GM08714 (cell line): Measurements from ENCODE around the gene DLGAP1.
"Not testable (repeated sequence)": the region's sequence is repeated elsewhere in the genome, so short reads cannot be mapped to it uniquely, and the experiment has no call there.

Experiments used
- H3K4me3 ChIP-seq: fragments of 200-500 bp; sonication (Bioruptor generic); 2 replicates; pipeline ENCODE4 v1.5.1; 2014; ENCODE audit warnings: mild to moderate bottlenecking, low read length, inconsistent platforms
- ZNF274 ChIP-seq: IDR thresholded peaks from 2 replicates; pipeline ENCODE4 v1.6.1; 2012; ENCODE audit warnings: mild to moderate bottlenecking, low read depth, low read length

The DLGAP1 gene

DNA sequence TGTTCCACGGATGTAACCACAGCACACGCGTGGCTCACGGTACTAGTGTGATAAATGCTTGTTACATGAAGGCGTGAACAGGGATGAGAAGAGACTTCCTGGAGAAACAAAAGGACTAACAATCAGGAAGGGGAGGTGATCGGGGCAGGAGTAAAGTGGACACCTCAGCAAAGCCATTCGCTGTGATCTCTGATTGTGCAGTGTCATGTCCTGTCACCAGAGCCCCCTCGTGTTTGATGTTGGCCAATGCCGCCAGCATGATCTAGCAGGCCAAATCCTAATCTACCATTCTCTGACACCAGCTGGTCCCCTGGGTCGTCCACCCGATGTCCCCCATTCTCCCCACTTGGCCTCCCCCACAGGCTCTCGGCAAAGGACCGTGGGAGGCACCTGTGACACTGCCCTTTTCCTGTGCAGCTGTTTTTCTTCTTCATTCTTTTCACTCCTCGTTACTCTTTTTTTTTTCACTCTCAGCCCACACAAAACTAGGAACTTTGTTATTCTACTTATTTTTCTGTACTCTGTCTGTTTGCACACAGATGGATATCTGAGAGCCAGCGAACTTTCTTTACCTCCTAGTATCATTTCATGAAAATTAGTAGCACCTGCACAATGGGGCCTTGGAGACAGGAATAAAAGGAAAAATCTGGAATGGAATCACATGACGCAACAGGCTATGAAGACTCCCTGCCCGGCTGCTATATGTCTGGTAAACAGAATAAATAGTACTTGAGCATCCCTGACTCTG is 858.3 kb downstream of the DLGAP1 start:
- no peak overlapping the region for H3K4me3 ChIP-seq
- TF ChIP-seq ZNF274 = no peak

DNA sequence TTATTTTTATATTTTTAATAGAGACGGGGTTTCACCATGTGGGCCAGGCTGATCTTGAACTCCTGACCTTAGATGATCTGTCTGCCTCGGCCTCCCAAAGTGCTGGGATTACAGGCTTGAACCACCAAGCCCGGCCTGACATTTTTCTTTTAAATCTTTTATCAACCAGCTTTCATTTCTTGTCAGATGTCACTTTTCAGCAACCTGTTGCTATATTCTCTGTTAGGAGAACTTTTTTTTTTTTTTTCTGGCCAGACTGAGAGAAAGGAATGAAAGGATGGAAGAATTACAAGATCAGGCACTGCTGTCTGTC is 858.8 kb downstream of the DLGAP1 start:
- H3K4me3 ChIP-seq = no peak overlapping the region
- no peak for TF ChIP-seq ZNF274

DNA sequence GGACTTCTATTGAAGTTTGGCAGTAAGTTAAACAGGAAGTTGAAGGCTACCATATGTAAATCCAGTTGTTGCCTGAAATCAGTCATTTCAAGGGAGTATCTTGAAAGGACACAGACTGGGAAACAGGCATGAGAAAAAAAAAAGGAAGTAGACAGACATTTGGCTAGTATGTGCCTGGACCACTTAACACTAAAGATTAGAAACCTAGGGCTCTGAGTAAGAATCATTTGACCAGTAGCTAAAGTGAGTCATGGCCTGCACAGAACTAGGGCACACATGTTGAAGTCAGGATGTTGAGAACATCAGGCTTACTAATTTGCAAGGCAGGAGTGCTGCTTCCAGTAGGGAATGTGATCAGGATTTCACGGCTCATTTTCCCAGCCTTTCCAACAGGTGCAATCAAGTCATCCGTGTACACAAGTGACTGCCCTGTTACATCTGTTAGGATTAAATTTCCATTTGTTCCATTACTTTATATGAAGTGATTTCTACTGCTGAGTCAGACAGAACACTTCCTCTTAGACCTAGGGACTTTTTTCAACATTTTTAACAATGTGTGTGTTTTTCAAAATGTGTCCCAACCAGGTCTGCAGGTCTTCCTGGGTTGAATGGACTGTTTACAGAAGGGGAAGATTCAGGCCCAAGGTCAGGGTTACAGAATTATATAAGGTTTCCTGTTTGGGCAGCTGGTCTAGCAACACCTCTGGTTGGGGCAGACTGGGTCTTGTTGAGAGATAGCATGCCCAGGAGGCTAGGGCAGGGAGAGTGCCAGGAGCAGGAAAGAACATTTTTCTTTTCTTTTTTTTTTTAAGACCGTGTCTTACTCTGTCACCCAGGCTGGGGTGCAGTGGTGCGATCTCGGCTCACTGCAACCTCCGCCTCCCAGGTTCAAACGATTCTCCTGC is 859.5 kb downstream of the DLGAP1 start:
- no peak for TF ChIP-seq ZNF274
- no peak overlapping the region; the same call in 1 of the 2 replicates for H3K4me3 ChIP-seq

DNA sequence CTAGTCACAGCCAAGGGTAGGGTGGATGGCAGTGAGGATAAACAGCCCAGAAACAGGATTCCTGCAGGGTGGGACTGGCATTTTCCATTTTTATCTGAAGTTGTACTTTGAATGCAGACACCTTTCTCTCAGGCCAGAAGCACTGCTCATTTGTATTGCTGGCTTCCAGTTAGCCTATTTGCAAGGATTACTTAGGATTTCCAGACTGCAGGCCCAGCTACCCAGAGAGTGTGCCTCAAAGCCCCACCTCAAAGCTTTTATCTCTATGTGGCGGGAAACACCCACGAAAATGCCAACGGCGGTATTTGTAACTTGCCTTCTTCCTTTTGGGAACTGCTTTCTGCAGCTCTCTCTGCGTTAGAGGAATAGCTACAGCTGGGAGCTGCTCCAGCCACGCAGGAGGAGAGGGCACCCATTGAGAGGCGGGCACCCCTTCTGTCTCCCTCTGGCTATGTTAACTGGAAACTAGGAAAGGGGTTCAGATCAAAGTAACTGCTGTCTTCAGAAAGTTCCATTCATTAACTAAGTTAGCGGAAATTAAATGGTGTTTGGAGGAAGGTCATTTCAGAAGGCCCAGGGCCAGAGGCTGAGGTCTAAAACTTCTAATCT is 860.2 kb downstream of the DLGAP1 start:
- H3K4me3 ChIP-seq = peak overlapping the region; percentile 58; the same call in 1 of the 2 replicates
- no peak for TF ChIP-seq ZNF274

DNA sequence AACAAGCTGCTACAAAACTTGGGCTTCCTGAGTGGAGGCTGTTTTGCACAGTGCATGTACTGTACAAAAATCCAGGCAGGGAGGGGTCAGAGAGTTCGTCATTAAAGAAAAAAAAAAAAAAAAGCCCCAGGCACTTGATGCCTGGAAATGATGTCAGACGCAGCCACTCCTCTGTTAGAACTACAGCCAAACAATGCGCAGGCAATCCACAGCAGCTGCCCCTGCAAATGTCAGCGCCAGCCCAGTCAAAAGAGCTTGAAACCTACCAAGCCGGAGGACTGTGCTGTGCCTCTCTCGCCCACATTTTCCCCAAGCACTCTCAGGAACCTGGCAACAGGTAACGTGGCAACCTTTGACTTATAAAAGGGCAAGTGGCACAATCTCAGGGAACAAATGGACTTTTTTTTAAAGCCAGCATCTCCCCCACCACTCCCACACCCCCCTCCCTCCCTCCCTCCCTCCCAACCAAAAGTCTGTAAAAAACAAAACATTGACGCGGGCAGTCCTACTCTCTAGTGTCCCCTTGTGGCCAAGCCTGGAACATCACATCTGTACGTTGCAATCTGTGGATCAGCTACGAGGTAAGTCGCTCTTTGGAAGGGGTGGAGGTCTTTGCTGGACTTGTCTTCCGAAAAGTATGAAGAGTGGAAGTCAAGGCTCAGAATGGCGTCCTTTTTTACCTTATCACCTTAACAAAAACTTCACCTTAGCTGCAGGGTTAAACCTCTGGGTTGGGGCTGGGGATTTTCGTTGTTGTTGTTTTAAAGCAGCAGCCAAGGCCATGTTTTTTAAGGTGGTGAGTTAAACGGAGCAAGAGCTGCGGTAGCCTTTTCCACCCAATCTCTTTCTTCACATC is 861.0 kb downstream of the DLGAP1 start:
- no peak for TF ChIP-seq ZNF274
- H3K4me3 ChIP-seq = peak overlapping the region; percentile 58; the same call in 1 of the 2 replicates

DNA sequence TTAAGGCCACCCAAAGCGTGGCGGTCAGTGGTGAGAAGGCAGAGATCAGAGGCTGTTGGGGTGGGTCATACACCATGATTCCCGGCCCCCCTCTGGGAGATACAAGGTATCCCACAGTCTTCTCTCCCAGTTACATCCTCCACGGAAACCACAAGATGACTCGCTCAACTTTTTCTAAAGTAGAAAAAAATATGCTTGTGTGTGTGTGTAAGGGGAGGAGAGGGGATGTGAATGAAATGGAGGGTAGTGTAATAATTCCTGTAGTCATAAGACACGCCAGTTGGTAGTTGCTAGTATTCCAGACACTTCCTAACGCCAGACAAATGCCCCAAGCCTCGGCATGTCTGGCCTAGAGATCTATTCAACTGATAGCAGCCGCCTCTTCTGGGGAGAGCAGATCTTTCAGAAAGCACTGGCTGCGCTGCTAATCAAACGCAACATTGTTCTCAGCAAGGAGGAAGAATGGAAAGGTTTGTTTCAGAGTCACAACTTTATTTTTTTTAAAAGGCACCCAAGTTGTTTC is 861.7 kb downstream of the DLGAP1 start:
- no peak for TF ChIP-seq ZNF274
- peak overlapping the region; percentile 40; the same call in 1 of the 2 replicates for H3K4me3 ChIP-seq

DNA sequence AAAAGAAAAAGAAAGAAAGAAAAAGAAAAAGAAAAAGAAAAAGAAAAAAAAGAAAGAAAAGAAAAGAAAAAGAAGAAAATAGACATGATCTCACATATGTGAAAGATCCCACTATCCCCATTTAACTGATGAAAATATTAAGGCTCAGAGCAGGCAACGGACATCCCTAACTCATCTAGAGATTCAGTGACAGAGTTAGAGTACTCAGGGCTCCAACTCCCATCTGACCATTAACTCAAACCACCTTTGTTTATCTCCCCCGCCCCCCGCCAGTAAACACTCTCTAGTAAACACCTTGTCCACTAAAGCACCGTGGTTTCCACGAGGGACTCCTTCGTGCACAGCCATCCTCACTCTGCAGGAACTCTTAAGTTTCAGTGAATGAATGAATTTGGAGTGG is 862.2 kb downstream of the DLGAP1 start:
- no peak overlapping the region for H3K4me3 ChIP-seq
- no peak for TF ChIP-seq ZNF274

DNA sequence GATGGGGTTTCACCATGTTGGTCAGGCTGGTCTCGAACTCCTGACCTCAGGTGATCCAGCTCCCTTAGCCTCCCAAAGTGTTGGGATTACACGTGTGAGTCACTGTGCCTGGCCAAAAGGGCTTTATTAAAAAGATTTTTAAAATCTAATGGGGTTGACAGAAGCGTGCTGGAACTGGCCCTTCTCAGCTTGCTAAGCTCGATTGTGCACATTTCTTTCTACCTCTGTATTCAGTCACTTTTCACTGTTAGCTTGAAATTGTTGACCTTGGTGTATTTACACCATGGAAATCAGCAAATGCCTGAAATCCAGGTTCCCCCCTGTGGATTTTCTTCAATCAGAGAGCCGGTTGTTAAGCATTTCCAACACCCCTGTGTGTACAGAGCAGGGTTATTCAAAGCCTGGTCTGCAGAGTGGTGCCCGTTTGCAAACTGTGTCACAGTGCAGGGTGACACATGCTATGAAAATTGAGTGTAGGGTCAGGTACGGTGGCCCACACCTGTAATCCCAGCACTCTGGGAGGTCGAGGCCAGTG is 864.9 kb downstream of the DLGAP1 start:
- no peak for TF ChIP-seq ZNF274
- H3K4me3 ChIP-seq = no peak overlapping the region

DNA sequence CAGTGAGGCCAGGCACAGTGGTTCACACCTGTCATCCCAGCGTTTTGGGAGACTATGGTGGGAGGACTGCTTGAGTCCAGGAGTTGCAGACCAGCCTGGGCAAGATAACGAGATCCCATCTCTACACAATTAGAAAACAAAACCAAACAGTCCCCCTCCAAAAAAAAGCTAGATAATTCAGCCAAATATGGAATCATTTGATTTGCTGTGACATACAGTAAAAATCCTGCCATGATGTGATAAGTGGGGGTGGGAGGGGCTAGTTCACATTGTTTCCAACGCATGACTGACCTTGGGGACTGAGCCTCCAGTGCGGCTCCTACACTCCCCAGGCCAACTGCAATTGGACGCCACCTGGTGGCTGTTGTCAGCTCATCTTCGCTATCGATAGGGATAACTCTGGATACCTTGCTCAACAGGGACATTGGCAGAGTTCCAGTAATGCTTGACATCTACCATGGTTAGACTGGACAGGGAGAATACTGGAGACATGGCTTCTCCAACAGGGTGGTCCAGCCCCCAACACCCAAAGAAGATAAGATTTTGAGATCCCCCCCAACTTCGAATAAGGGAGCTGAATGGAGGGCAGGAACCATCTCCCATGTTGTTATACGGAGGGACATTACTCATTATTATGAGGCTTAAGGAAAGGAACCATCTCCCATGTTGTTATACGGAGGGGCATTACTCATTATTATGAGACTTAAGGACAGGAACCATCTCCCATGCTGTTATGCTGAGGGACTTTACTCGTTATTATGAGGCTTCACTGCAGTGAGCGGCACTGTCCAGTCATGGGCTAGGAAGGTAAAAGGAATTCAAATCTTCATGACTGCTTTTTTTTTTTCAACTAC is 869.2 kb downstream of the DLGAP1 start:
- H3K4me3 ChIP-seq = peak overlapping the region; percentile 42; the same call in 1 of the 2 replicates
- TF ChIP-seq ZNF274 = no peak

DNA sequence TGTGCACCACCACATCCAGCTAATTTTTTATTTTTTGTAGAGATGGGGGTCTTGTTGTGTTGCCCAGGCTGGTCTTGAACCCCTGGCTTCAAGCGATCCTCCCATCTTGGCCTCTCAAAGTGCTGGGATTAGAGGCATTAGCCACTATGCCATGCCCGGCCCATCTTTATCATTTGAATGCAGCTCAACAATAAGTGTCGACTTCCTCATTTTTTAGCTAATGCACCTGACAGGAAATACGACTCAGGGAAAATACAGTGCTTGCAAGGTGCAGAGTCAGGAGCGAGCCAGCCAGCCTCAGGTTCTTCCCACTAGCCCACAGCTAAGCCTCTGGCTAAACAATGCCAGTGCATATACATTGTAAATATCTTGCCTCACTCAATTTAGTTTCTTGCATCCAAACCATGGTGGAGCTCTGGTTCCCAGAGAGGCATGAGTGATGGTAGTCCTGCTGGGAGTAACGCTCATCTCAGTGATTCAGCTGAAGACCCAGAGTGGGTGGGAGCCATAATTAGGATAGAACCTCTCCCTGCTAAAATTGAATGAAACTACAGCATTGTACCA is 870.1 kb downstream of the DLGAP1 start:
- no peak for TF ChIP-seq ZNF274
- H3K4me3 ChIP-seq = no peak overlapping the region

DNA sequence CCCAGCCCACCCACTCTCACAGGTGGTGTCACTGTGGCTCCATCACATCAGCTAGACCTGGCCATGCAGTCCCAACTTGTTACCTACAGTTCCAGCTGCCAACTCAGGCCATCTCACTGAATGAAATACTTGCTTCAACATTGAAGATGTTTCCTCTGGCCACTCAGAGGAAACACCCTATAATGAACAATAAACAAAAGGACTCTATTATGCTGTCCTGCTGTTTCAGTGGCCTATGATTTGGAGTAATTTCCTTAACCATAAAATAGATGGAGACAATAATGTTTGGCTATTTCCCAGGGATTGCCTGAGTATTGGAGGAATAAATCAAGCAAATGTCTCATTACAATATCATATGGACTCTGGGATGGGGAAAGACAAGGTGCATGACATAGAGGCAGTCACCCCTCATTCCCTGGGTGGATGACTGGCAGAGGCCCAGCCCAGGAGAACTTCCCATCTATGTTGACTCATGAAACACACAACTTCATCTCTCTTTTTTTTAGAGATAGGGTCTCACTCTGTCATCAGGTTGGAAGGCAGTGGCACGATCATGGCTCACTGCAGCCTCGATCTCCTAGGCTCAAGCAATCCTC is 870.7 kb downstream of the DLGAP1 start:
- TF ChIP-seq ZNF274 = no peak
- no peak overlapping the region for H3K4me3 ChIP-seq

DNA sequence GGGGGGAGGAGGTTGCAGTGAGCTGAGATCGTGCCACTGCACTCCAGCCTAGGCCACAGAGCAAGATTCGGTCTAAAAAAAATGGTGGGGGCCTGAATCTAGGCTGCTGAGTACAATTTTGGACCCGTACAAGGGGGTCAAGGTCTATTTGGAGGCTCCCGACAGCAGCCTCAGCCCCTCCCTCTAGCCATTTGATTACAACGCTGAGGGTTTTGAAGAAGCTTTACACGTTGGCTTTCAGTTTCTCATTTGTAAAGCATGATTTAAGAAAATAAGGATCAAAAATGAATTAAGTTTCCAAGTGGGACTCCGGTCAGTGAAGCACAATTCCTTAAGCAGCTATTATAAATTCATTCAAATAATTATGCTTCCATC is 871.2 kb downstream of the DLGAP1 start:
- TF ChIP-seq ZNF274 = no peak
- H3K4me3 ChIP-seq = no peak overlapping the region

DNA sequence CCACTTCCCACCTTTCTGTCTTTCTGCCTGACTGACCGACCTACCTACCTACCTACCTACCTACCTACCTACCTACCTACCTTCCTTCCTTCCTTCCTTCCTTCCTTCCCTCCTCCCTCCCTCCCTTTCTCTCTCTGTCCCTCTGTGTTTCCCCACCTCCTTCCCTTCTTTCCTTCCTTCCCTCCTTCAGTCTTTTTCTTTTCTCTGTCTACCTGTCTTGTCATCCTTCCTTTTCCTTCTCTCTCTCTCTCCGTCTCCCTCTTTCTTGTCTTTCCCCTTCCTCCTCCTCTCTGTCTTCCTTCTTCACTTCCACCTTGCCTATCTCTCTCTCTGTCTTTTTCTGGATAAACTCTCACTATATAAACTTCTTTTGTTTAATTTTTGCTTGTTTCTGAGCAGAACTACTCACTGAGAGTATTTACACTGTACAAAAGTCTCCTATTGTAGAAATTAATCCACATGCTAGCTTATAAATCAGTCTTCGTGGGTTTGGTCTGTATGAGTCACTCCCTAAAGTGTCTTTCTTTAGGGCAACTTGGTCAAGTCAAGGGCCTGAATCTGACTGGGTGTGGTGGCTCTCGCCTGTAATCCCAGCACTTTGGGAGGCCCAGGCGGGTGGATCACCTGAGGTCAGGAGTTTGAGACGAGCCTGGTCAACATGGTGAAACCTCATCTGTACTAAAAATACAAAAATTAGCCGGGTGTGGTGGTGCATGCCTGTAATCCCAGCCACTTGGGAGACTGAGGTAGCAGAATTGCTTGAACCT is 871.8 kb downstream of the DLGAP1 start:
- not testable (repeated sequence) for H3K4me3 ChIP-seq
